Spleen (tissue), 11 donors: Measurements from ENCODE around the gene C16orf90. TPM values are rescaled to one million over a fixed set of nuclear protein-coding genes. Genes with fewer than 3 reads are reported as not detected.
A peak's percentile ranks its signal among the peaks of the same experiment; 100 is the strongest.

Experiments
- DNase-seq: peaks from one replicate; pipeline ENCODE4 v3.0.0-alpha.2; 2020
- H3K27ac ChIP-seq, 8 donors: fragments of 200-600 bp; sonication (generic) in 7 of 8; 1 replicate in 4 of 8; 2 replicates in 4 of 8; pipeline versions ENCODE4 v1.5.0 to v1.8.0; 2016 to 2021; ENCODE audit warnings: inconsistent platforms in 4 of 8, mild to moderate bottlenecking in 4 of 8, moderate library complexity in 1 of 8
- H3K27me3 ChIP-seq, 7 donors: fragments of 200-600 bp; sonication (generic) in 6 of 7; replicated peaks in 1 of 7; 1 replicate in 4 of 7; 2 replicates in 3 of 7; pipeline versions ENCODE4 v1.5.0 to v1.8.0; 2016 to 2021; ENCODE audit warnings: inconsistent platforms in 3 of 7, mild to moderate bottlenecking in 1 of 7
- H3K36me3 ChIP-seq, 6 donors: fragments of 200-600 bp; sonication (generic) in 5 of 6; 1 replicate in 4 of 6; 2 replicates in 2 of 6; pipeline versions ENCODE4 v1.5.0 to v1.8.0; 2016 to 2021; ENCODE audit warnings: inconsistent platforms in 2 of 6
- H3K4me1 ChIP-seq, 6 donors: fragments of 200-600 bp; sonication (generic) in 5 of 6; 1 replicate in 3 of 6; 2 replicates in 3 of 6; pipeline versions ENCODE4 v1.5.0 to v1.8.0; 2016 to 2021; ENCODE audit warnings: inconsistent platforms in 3 of 6
- H3K4me3 ChIP-seq, 8 donors: fragments of 200-600 bp; sonication (generic) in 7 of 8; 1 replicate in 4 of 8; 2 replicates in 4 of 8; pipeline versions ENCODE4 v1.5.0 to v1.8.0; 2016 to 2021; ENCODE audit warnings: inconsistent platforms in 4 of 8, mild to moderate bottlenecking in 4 of 8, moderate library complexity in 2 of 8
- H3K9me3 ChIP-seq, 8 donors: fragments of 200-600 bp; sonication (generic) in 7 of 8; 1 replicate in 4 of 8; 2 replicates in 4 of 8; pipeline versions ENCODE4 v1.5.0 to v1.8.0; 2016 to 2021; ENCODE audit warnings: inconsistent platforms in 4 of 8
- POLR2A ChIP-seq, 3 donors: fragments of 450-650 bp; IDR thresholded peaks; one replicate each; pipeline ENCODE4 v1.5.1; 2017; ENCODE audit warnings: antibody characterized with exemption in 3 of 3, mild to moderate bottlenecking in 1 of 3
- POLR2AphosphoS5 ChIP-seq, 3 donors: sonication (generic); formaldehyde crosslinking; IDR thresholded peaks; one replicate each; pipeline ENCODE4 v1.5.1; 2017; ENCODE audit warnings: antibody characterized with exemption in 3 of 3
- WGBS, 5 donors: extraction: QIAGEN DNeasy Blood & Tissue Kit in 3 of 5; methylation state at CpG; one replicate each; pipeline versions ENCODE4 v1.1.5 to v1.1.7; 2013 to 2018; 5-methylcytosine and 5-hydroxymethylcytosine counted together
- intact Hi-C: fragments of 100-400 bp; cut with DNase I; formaldehyde crosslinking; loops from one replicate; pipeline ENCODE4 v1.15.0; 2023; ENCODE audit warnings: low total_unique reads
- polyA plus RNA-seq, 3 donors: library from polyadenylated mRNA; stranded (reverse); fragments of 200-250 nt; gene quantifications; one replicate each; pipeline ENCODE4 v1.2.1, GENCODE V29; 2013
- total RNA-seq, 7 donors: library from RNA; depleted of rRNA in 3 of 7; stranded (reverse); fragments of >200 nt in 3 of 7; fragmentation: NEBNext Ultra II Directional in 4 of 7; extraction: Animal tissue kit (Norgen Biotek cat#: 25700) in 4 of 7; gene quantifications; one replicate each; pipeline versions ENCODE4 v1.1.0 to v1.2.1, GENCODE V29; 2016 to 2021
- TF ChIP-seq, protein P1 (sequence below), 11 experiments: fragments of 200-600 bp in 7 of 11; fragments of 450-650 bp in 4 of 11; sonication (generic) in 4 of 11; IDR thresholded peaks in 8 of 11; conservative IDR thresholded peaks in 3 of 11; 1 replicate in 7 of 11; 2 replicates in 4 of 11; pipeline versions ENCODE4 v1.4.0 to v1.8.0; 2016 to 2021; ENCODE audit warnings: antibody characterized with exemption in 11 of 11, inconsistent platforms in 4 of 11, mild to moderate bottlenecking in 1 of 11
- donor health status: healthy with polysubstance abuse.
- donor health status: DM: no; HTN: no; CAD: no; lungs with moderate emphysema.
- donor health status: DM: no; HTN: no; CAD: no.
- donor health status: Bipolar disorder and iron deficiency.
- donor health status: healthy.
- donor health status: DM: no; HTN: no; CAD: no.
- donor health status: DM: yes; HTN: yes; CAD: no.

C16orf90 gene
- total and polyA plus RNA-seq, 10 donors, result not detected

DNA sequence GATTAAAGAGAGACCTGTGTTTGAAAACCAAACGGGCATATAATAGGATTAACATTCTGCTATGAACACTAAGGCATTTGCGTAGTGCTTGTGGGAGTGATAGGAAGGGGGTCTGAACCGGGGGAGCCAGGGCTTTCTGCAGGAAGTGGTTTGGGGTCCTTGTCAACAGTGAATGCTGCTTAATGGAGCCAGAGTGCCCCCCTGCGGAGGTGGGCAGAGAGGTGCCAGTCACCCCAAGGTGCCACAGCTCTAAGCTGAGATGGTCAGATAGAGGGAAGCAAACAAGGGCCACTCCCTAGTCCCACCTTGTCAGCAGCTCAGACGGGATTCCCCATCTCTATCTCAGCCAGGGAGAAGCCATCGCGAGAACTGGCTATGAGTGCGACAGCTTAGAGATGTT is 34.1 kb downstream of the C16orf90 start:
- no peak for DNase-seq
- WGBS, 5 donors, result 28 to 50% (median 34%) methylated on average over 8 of the region's 8 CpGs
- intact Hi-C loops, result loop anchor here (10.0 kb wide), 1 partner anchor 186 kb away; no protein-coding TSS in a partner anchor

DNA sequence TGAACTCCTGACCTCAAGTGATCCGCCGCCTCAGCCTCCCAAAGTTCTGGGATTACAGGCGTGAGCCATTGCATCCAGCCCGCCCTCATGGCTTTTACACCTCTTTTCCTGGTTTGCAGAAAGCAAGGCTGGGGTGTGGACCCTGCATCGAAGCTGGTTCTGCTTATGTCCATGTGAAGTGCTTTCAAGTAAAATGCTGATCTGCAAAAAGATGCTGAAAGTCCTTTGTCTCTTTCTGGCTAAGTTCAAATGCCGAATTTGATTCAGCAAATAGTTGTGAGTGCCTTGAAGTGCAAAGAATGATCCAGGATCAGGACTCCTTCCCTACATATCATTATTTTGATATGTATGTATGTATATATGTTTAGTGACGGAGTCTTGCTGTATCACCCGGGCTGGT is 34.7 kb downstream of the C16orf90 start:
- TF ChIP-seq POLR2AphosphoS5 (IDR thresholded peaks at IDR 0.05) (no peak), POLR2A (IDR thresholded peaks at IDR 0.05) (no peak)
- TF ChIP-seq, protein P1, sequence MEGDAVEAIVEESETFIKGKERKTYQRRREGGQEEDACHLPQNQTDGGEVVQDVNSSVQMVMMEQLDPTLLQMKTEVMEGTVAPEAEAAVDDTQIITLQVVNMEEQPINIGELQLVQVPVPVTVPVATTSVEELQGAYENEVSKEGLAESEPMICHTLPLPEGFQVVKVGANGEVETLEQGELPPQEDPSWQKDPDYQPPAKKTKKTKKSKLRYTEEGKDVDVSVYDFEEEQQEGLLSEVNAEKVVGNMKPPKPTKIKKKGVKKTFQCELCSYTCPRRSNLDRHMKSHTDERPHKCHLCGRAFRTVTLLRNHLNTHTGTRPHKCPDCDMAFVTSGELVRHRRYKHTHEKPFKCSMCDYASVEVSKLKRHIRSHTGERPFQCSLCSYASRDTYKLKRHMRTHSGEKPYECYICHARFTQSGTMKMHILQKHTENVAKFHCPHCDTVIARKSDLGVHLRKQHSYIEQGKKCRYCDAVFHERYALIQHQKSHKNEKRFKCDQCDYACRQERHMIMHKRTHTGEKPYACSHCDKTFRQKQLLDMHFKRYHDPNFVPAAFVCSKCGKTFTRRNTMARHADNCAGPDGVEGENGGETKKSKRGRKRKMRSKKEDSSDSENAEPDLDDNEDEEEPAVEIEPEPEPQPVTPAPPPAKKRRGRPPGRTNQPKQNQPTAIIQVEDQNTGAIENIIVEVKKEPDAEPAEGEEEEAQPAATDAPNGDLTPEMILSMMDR (IDR thresholded peaks at IDR 0.05 in 8 of 11, conservative IDR thresholded peaks at IDR 0.05 in 3 of 11), result no peak
- H3K27me3 ChIP-seq, result no peaks in the 10 kb centered on the region
- 78 to 83% (median 80%) methylated on average over 8 of the region's 8 CpGs for WGBS, 5 donors
- no peak for DNase-seq
- H3K36me3 ChIP-seq, result peaks cover 0 to 21% (median 1%) of the 10 kb centered on the region in 6 donors
- H3K4me1 ChIP-seq, result peaks cover 38 to 92% (median 78%) of the 10 kb centered on the region in 6 donors
- intact Hi-C loops, result loop anchor here (10.0 kb wide), 1 partner anchor 186 kb away; no protein-coding TSS in a partner anchor
- peak overlapping the region in 6 of 8 donors; percentile 16 to 99 (median 98) for H3K27ac ChIP-seq
- no peaks in the 10 kb centered on the region for H3K9me3 ChIP-seq
- peak overlapping the region in 1 of 8 donors; percentile 86 for H3K4me3 ChIP-seq

More for the DNA sequence above, 34.1 kb downstream of the C16orf90 start:
- H3K27me3 ChIP-seq, result no peaks in the 10 kb centered on the region
- H3K4me1 ChIP-seq, result peaks cover 38 to 92% (median 82%) of the 10 kb centered on the region in 6 donors
- H3K4me3 ChIP-seq, result no peak overlapping the region
- peak overlapping the region in 4 of 8 donors; percentile 39 to 99 (median 98) for H3K27ac ChIP-seq
- TF ChIP-seq, protein P1 (IDR thresholded peaks at IDR 0.05 in 8 of 11, conservative IDR thresholded peaks at IDR 0.05 in 3 of 11), result peak in 3 of 11 experiments; percentile 6 to 35 (median 19)
- no peak for TF ChIP-seq POLR2A (IDR thresholded peaks at IDR 0.05)
- peaks cover 0 to 27% (median 7%) of the 10 kb centered on the region in 6 donors for H3K36me3 ChIP-seq
- no peaks in the 10 kb centered on the region for H3K9me3 ChIP-seq

DNA sequence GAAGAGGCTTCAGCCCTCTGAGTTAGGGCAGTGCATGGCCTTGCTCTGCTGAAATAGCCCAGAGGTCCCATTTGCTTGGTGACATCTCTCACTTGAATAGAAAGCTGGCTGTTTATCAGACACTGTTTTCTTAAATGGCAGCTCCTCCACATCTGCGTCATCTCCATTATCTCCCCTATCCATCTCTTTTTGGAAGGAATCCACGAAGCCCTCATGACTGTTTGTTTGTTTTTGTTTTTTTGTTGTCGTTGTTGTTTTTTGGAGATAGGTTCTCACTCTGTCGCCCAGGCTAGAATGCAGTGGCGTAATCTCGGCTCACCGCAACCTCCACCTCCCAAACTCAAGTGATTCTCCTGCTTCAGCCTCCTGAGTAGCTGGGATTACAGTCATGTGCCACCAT is 35.2 kb downstream of the C16orf90 start:
- Histone ChIP-seq H3K27ac (peak overlapping the region in 6 of 8 donors; percentile 16 to 99 (median 98)), H3K27me3 (no peaks in the 10 kb centered on the region), H3K9me3 (no peaks in the 10 kb centered on the region), H3K4me3 (peak overlapping the region in 1 of 8 donors; percentile 86), H3K36me3 (peaks cover 0 to 16% (median 0%) of the 10 kb centered on the region in 6 donors), H3K4me1 (peaks cover 38 to 90% (median 74%) of the 10 kb centered on the region in 6 donors)
- TF ChIP-seq POLR2AphosphoS5 (IDR thresholded peaks at IDR 0.05) (no peak), POLR2A (IDR thresholded peaks at IDR 0.05) (no peak)
- TF ChIP-seq, protein P1 (IDR thresholded peaks at IDR 0.05 in 8 of 11, conservative IDR thresholded peaks at IDR 0.05 in 3 of 11), result no peak
- intact Hi-C loops, result loop anchor here (10.0 kb wide), 1 partner anchor 185 kb away; no protein-coding TSS in a partner anchor
- no peak for DNase-seq
- WGBS, 5 donors, result 80 to 88% (median 85%) methylated on average over 7 of the region's 7 CpGs

DNA sequence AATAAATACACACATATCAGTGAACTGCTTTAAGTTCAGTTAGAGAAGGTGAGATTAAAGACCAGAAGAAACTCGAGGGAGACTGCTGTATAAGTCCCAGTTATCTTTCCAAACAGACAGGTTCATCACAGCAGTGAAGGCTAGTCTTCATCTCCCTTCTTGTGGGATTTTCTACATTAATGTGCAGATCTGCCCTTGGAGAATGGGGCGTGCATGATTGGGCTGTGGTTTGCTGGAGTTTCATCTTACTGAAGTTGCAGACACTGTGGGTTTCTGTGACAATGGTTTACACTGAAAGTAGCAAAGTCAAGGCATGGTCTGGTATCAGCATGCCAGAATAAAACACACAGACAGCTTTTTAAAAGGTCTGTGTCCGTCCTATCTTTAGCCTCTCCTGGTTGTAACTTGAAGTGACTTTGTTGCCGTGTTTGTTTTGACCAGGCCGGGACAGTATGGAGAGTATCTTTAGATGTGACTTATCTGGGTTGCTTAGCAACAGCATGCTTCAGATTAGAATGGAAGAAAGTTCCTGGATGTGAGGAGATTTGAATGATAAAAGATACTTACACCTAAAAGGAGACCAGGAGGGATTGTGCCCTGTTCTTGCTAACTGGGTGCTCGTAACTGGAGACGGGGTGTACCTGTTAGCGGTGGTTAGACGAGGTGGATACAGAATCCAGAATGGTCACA is 35.7 kb downstream of the C16orf90 start:
- H3K4me1 ChIP-seq, result peaks cover 36 to 84% (median 69%) of the 10 kb centered on the region in 6 donors
- TF ChIP-seq POLR2A (IDR thresholded peaks at IDR 0.05), result no peak
- TF ChIP-seq, protein P1 (IDR thresholded peaks at IDR 0.05 in 8 of 11, conservative IDR thresholded peaks at IDR 0.05 in 3 of 11), result no peak
- DNase-seq, result no peak
- WGBS, 5 donors, result 67 to 76% (median 72%) methylated on average over 9 of the region's 9 CpGs
- H3K9me3 ChIP-seq, result no peaks in the 10 kb centered on the region
- H3K27ac ChIP-seq, result peak overlapping the region in 7 of 8 donors; percentile 96 to 99 (median 98)
- intact Hi-C loops, result loop anchor here (10.0 kb wide), 1 partner anchor 185 kb away; no protein-coding TSS in a partner anchor
- peak overlapping the region in 7 of 8 donors; percentile 4 to 87 (median 68) for H3K4me3 ChIP-seq
- H3K27me3 ChIP-seq, result no peaks in the 10 kb centered on the region
- H3K36me3 ChIP-seq, result peaks cover 0 to 11% (median 0%) of the 10 kb centered on the region in 6 donors
